GM18951 (cell line): ENCODE data around the gene PPM1H.
"Not testable (repeated sequence)": the region's sequence is repeated elsewhere in the genome, so short reads cannot be mapped to it uniquely, and the experiment has no call there.

ENCODE experiments used
- POLR2A ChIP-seq: IDR thresholded peaks from 4 replicates; pipeline ENCODE4 v1.6.1; 2011; ENCODE audit warnings: mild to moderate bottlenecking; ENCODE audit not compliant: insufficient read length, insufficient read depth; ENCODE audit errors: extremely low read depth
- in situ Hi-C: fragments of 300-500 bp; cut with MboI; formaldehyde crosslinking; loops from one replicate; pipeline ENCODE4 v1.12.0; 2022; ENCODE audit warnings: low sequenced_read_pairs, mixed read lengths, inconsistent platforms; ENCODE audit not compliant: unreplicated experiment

Gene PPM1H

GRCh38 chr12:62963486-62964041 is 28.6 kb upstream of the PPM1H start:
- no peak for TF ChIP-seq POLR2A
- in situ Hi-C loops, result no loop called here

GRCh38 chr12:62960324-62960723 is 25.4 kb upstream of the PPM1H start:
- TF ChIP-seq POLR2A, result no peak
- in situ Hi-C loops, result no loop called here

- TF ChIP-seq POLR2A, result no peak
Observed at GRCh38 chr12:62959745-62960144, 24.8 kb upstream of the PPM1H start.

GRCh38 chr12:62957233-62957953 is 22.4 kb upstream of the PPM1H start:
- TF ChIP-seq POLR2A, result no peak
- in situ Hi-C loops, result no loop called here

More at GRCh38 chr12:62959745-62960144, 24.8 kb upstream of the PPM1H start:
- in situ Hi-C loops, result no loop called here

GRCh38 chr12:62955678-62956077 is 20.7 kb upstream of the PPM1H start:
- no peak for TF ChIP-seq POLR2A

GRCh38 chr12:62950317-62950716 is 15.4 kb upstream of the PPM1H start:
- in situ Hi-C loops, result no loop called here
- no peak for TF ChIP-seq POLR2A

More at GRCh38 chr12:62955678-62956077, 20.7 kb upstream of the PPM1H start:
- in situ Hi-C loops, result no loop called here

- in situ Hi-C loops, result no loop called here
- TF ChIP-seq POLR2A, result no peak
Observed at GRCh38 chr12:62948123-62948522, 13.2 kb upstream of the PPM1H start.

- in situ Hi-C loops, result no loop called here
- no peak for TF ChIP-seq POLR2A
Observed at GRCh38 chr12:62947364-62947763, 12.4 kb upstream of the PPM1H start.

- no peak for TF ChIP-seq POLR2A
- in situ Hi-C loops, result no loop called here
Observed at GRCh38 chr12:62943779-62944395, 8.9 kb upstream of the PPM1H start.

- in situ Hi-C loops, result not testable (repeated sequence)
Observed at GRCh38 chr12:62942316-62942715, 7.4 kb upstream of the PPM1H start.

GRCh38 chr12:62934239-62934798 is 631 bp downstream of the PPM1H start:
- in situ Hi-C loops, result no loop called here
- no peak for TF ChIP-seq POLR2A

GRCh38 chr12:62933602-62934238 is 1.2 kb downstream of the PPM1H start:
- in situ Hi-C loops, result no loop called here
- TF ChIP-seq POLR2A, result no peak

GRCh38 chr12:62933220-62933601 is 1.7 kb downstream of the PPM1H start:
- no peak for TF ChIP-seq POLR2A
- in situ Hi-C loops, result no loop called here
